HG03520 (cell line): Measurements from ENCODE around the gene STX11.

Source experiments
- ATAC-seq: cut with Tn5 transposase; IDR thresholded peaks from one replicate; pipeline ENCODE4 v1.9.1; 2021; ENCODE audit warnings: mild to moderate bottlenecking, moderate library complexity; ENCODE audit not compliant: unreplicated experiment

STX11 gene

DNA sequence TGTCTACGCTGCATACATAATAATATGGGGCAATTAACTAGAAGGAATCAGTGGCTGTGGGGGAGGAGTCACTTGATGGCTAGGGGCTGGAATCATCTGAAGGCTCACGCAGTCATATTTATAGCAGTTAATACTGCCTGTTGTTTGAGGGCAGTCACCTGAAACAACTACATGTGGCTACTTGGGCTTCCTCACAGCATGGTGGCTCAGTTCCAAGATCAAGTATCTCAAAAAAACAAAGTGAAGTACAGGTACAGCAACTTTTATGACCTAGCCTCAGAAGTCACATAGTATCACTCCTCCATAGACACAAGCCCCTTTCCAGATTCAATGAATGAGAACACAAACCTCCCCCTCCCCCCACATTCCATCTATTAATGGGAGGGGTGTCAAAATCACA is 63.7 kb downstream of the STX11 start:
- no peak for ATAC-seq

DNA sequence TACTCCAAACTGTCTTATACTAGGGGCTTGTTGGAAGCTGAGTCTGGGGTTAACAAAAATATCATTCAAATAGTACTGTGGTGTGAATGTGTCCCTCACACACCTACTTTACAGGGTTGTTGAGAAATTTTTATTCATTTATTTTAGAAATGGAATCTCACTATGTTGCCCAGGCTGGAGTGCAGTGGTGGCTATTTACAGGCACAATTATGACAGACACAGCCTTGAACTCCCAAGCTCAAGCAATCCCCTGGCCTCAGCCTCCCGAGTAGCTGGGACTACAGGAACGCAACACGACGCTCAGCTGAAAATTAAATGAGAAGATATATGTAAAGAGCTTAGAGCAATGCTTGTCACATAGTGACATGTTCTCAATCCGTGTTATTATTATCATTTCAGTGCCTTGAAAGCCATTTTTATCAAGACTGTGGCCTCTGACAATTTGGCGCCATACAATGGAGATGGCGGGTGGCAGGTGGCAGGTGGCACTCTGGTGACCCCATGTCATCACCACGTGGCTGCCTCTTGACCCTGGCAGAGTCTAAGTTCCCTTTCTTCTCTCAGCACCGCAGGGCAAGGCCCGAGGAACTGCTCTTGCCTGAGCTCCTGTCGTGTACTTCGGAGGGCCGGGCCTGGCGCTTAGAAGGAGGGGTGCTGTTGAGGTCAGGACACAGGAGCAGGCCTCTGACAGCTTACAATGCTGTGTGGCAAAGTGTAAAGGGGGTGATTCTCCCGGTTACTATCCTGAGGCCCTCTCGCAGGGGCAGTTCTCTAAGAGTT is 64.5 kb downstream of the STX11 start:
- no peak for ATAC-seq

DNA sequence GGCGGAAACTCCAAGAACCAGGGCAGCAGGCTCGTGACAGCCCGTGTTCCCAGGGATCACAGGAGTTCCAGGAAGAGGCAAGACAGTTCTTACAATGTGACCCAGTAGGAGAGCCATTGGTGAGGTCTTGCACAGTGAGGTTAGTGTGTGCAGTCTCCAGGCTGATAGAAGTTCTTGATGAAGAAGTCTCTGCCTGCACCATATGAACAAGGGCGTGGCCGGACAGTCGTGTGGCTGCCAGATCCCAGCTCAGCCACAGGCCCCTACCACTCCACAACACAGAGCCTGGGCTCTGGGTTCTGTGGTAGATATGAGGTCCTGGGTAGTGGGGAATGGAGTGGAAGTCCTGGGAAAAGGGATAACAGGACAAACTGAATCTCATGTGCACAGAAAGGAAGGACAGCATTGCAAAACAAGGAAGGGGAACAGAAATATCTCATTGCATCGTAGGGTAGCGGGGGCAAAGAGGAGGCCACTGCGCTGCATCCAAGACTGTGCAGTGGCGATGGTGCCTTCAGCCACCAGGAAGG is 65.2 kb downstream of the STX11 start:
- no peak for ATAC-seq

GRCh38 chr6:144215932-144216667 is 65.8 kb downstream of the STX11 start:
- peak; percentile 83 for ATAC-seq

GRCh38 chr6:144216668-144217218 is 66.4 kb downstream of the STX11 start:
- peak; percentile 38 for ATAC-seq

DNA sequence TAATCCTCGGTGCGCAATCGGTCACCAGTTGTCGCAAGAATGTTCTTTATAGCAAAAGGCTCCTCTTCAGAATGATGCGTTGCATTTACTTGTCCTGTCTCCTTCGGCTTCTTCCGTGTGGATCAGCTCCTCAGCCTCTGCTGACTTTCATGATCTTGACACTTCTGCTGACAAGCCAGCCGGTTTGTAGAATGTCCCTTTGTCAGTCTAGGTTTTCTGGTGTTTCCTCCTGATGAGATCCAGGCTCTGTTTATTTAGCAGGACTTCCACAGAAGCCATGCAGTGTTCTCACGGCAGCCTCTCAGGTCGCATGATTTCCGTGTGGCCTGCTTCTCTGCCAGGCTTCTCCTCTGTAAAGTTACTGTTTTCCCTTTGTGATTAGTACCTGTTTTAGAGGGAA is 66.9 kb downstream of the STX11 start:
- no peak for ATAC-seq

DNA sequence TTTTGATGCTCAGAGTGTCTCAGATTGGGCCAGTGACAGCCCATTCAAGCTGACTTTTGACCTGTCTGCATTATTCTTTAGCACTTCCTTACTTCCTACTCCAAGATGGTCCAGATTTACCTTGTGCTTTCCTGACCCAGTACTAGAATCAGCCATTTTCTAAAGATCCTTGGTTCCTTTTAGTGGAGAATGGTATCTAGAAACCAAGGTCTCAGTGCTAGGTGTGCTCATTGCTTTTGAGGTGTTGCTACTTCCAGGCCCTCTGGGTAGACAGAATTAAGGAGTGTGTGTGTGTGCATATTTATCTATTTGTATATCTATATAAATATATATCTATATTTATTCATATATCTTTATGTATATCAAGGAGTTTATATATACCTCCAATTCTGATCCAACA is 67.5 kb downstream of the STX11 start:
- no peak for ATAC-seq

DNA sequence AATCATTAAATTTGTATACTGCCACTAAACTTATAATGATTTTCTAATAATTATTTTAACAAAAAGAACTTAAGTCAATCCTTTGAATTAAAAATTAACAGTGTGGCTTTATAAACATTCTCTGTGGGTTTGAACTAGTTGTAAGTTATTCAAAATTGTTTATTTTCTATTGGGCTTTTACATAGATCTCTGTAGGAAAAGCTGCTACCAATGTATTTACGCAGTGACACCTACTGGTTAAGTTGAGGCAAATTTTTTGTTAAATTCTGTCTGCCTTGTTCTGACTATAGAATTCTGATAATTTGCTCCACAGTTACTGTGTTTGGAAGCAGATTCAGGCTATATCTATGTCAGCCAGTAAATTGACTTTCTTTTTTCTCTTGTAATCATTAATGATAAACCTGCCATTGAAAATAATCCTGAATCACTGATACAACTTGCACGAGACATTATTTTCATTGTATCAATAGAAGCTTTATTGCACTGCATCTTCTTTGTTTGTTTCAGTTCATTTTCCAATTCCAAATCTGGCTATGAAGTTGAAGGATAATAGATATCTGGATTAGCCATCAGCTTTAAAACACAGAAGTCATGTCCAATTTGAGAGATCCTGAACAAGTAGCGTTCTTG is 68.9 kb downstream of the STX11 start:
- no peak for ATAC-seq

- no peak for ATAC-seq
Observed at GRCh38 chr6:144220031-144220790, 69.9 kb downstream of the STX11 start.

DNA sequence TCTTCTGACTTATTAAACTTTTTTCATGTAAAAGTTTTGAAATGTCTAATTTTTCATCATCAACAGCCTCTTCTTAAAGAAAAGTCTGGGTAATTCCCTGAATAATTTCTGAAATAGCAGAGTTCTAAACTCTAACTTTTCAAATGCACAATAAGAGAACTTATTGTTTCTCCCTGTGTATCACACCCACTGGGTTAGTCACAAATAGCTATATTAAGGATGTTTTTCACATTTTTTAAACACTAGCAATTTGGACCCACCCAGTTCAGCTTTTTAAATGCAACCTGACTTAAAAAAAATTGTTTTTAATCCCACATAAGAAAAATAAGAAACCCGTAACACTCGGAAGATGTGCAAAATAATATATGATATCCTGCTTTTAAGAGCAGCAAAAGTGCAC is 73.4 kb downstream of the STX11 start:
- no peak for ATAC-seq

DNA sequence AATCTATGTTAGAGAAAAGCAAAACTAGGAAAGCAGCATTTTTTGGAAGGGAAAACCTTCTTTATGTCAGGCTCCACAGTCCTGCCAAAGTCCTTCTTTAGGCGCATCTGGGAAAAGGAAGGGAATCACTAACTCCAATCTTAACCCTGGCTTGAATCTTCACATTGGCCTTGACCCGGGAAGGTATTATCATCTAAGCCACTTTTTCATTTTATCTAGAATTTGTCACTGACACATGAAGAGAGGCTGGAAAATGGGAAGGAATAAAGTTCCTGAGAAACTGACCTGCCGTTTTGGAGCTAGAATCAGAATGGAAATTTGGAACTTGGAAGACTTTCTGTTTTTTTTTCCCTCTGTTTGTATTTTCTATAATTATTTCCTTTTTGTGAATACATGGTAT is 81.4 kb downstream of the STX11 start:
- ATAC-seq, result no peak

- ATAC-seq, result no peak
Observed at GRCh38 chr6:144232176-144232831, 82.0 kb downstream of the STX11 start.

DNA sequence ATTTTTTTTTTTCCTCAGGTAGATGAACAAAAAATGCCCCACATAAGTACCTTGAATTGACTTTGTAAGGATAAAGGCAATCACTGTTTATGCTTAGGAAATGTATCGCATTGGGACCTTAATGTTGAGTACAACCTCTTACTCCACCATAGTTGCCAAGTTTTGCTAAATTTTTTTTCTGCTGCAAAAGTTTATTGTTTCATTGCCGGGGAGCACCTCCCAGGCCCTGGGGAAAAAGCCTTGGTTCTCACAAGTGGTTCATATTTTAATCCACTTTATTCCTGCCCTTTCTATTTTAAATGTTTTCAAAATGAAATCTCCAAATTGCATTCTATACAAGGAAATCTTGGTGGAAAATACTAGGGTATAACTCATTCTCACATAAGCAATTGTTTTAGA is 82.5 kb downstream of the STX11 start:
- ATAC-seq, result no peak

GRCh38 chr6:144234399-144234798 is 84.1 kb downstream of the STX11 start:
- ATAC-seq, result no peak

DNA sequence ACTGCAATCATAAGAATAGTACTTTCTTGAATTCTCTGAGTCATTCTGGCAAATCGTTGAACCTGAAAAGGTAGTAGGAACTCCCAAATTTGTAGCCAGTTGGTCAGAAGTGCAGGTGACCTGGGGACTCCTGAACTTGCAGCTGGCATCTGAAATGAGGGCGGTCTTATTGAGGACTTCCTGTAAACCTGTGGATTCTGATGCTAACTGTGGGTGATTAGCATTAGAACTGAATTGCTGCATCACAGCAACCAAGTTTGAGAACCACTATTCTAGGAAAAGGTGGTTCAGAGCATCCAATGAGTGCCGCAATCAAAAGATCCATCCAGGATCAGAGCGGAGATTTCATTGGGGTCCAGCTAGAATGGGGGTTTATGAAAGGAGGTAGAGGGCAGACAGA is 84.6 kb downstream of the STX11 start:
- ATAC-seq, result no peak
